Stomach (tissue), 4 donors: ENCODE data around the gene HAVCR2.

Experiments used
- EP300 ChIP-seq: sonication (generic); formaldehyde crosslinking; IDR thresholded peaks from one replicate; pipeline ENCODE4 v1.6.1; 2017; ENCODE audit warnings: antibody characterized with exemption
- POLR2A ChIP-seq, 4 donors: fragments of 450-650 bp; IDR thresholded peaks; one replicate each; pipeline ENCODE4 v1.6.1; 2016; ENCODE audit warnings: antibody characterized with exemption in 4 of 4, control low read depth in 2 of 4, mild to moderate bottlenecking in 1 of 4, moderate library complexity in 1 of 4
- TF ChIP-seq, protein P1 (sequence below), 7 experiments: fragments of 450-650 bp in 4 of 7; fragments of 200-600 bp in 3 of 7; sonication (generic) in 3 of 7; IDR thresholded peaks; one replicate each; pipeline ENCODE4 v1.5.1; 2016 to 2019; ENCODE audit warnings: antibody characterized with exemption in 7 of 7, control low read depth in 2 of 7, mild to moderate bottlenecking in 1 of 7

DNA sequence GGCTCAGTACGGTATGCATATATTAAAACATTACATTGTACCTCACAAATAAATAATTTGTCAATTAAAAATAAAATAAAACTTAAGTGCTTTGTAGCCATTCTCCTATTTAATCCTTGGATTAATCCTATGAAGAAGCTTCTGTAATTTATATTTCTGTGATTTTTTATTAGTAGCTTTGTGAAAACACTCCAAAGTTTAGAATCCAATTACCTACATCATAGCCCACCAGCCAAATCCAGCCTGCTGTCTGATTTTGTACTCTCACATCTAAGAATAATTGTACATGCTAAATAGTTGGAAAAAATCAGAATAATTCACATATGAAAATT lies 23.4 kb upstream of the HAVCR2 start:
- TF ChIP-seq, protein P1, sequence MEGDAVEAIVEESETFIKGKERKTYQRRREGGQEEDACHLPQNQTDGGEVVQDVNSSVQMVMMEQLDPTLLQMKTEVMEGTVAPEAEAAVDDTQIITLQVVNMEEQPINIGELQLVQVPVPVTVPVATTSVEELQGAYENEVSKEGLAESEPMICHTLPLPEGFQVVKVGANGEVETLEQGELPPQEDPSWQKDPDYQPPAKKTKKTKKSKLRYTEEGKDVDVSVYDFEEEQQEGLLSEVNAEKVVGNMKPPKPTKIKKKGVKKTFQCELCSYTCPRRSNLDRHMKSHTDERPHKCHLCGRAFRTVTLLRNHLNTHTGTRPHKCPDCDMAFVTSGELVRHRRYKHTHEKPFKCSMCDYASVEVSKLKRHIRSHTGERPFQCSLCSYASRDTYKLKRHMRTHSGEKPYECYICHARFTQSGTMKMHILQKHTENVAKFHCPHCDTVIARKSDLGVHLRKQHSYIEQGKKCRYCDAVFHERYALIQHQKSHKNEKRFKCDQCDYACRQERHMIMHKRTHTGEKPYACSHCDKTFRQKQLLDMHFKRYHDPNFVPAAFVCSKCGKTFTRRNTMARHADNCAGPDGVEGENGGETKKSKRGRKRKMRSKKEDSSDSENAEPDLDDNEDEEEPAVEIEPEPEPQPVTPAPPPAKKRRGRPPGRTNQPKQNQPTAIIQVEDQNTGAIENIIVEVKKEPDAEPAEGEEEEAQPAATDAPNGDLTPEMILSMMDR (IDR thresholded peaks at IDR 0.05) = no peak
- TF ChIP-seq POLR2A (IDR thresholded peaks at IDR 0.05) (no peak), EP300 (no peak)
